Fibroblast of pulmonary artery (primary cell): ENCODE measurements around the gene PRX.

Source experiments
- DNase-seq: peaks from one replicate; pipeline ENCODE4 v3.0.0-alpha.2; 2010; ENCODE audit warnings: low read depth
- H3K4me3 ChIP-seq: replicated peaks from 2 replicates; pipeline ENCODE4 v1.5.1; 2011; ENCODE audit warnings: low read depth, mild to moderate bottlenecking, control low read depth, low read length, moderate library complexity
- TF ChIP-seq, protein P1 (sequence below): IDR thresholded peaks from 2 replicates; pipeline ENCODE4 v1.5.1; 2011; ENCODE audit warnings: mild to moderate bottlenecking, control low read depth, low read length, inconsistent platforms; ENCODE audit errors: missing control alignments

PRX gene

DNA sequence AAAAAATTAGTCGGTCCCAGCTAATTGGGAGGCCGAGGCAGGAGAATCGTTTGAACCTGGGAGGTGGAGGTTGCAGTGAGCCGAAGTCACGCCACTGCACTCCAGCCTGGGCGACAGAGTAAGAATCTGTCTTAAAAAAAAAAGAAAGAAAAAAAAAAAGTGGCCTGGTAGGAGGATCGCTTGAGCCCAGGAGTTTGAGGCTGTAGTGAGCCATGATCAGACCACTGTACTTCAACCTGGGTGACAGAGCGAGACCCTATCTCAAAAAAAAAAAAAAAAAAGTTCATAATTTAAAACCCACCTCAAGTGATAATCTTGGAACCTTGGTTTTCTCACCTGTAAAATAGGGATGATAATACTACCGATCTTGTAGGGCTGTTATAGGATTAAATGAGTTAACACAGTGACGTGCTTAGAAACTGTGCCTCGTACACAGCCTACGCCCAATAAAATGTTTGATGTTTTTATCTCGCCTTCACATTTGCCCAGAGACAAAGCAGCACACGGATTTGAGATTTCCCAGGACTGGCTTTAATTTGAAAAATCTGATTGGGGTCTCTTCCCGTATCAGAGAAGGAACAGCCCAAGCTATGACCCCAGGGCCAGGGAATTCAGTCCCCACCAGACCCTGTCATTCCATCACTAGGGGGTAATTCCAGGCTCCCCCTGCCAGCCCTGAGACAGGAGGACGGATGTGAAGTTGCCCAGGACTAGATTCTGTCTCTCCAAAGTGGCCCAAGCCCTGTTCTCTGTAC, 9.0 kb upstream of the PRX start:
- H3K4me3 ChIP-seq = no peak overlapping the region
- DNase-seq = no peak
- TF ChIP-seq, protein P1, sequence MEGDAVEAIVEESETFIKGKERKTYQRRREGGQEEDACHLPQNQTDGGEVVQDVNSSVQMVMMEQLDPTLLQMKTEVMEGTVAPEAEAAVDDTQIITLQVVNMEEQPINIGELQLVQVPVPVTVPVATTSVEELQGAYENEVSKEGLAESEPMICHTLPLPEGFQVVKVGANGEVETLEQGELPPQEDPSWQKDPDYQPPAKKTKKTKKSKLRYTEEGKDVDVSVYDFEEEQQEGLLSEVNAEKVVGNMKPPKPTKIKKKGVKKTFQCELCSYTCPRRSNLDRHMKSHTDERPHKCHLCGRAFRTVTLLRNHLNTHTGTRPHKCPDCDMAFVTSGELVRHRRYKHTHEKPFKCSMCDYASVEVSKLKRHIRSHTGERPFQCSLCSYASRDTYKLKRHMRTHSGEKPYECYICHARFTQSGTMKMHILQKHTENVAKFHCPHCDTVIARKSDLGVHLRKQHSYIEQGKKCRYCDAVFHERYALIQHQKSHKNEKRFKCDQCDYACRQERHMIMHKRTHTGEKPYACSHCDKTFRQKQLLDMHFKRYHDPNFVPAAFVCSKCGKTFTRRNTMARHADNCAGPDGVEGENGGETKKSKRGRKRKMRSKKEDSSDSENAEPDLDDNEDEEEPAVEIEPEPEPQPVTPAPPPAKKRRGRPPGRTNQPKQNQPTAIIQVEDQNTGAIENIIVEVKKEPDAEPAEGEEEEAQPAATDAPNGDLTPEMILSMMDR = no peak

DNA sequence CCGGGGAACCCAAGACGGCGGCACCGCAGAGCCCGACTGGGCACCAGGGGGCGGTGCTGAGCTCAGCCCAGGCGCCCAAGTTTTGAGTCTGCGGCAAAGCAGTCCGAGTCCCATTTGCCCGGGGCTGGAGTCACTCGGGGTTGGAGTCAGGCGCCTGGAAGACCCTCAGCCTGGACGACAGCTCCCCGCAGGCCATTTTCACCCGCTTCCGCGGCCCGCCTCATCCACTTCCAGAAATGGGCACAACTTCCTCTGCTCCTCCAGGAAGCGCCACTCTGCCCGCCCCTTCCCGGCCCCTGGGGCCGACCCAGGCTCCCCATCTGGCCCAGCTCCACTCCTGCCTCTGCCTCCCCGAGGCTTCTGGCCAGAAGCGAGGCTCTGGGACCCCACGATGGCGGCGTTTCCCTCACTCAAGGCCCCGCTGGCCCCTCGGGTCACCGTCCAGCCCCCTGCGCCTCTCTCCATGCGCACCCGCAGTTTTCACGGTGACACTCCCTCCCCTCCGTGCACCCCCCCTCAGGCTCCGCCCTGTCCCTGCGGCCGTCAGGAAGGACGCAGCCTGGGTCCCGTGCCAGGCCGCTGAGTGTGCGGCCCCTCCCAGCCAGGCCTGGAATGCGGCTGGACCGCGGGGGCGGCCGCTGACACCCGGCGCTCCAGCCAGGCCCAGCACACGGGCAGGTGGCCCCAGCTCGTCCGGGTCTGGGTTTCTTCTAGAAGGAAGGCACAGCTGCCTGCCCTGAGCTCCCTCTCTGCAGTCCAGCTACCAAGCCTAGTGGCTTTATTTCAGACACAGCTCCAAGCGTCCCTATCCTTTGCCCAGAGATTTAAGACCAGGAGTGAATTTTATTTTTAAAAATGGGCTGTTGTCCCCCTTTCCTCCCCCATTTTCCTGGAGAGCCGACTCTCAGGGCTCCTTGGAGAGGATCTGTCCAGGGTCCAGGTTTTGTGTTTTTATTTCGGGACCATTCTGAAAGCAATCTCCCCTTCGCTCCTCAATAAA, 7.9 kb upstream of the PRX start:
- H3K4me3 ChIP-seq = peak overlapping the region; percentile 64
- DNase-seq = peak; percentile 92
- TF ChIP-seq, protein P1 = peak; percentile 87

- TF ChIP-seq, protein P1 = no peak
- H3K4me3 ChIP-seq = peak overlapping the region; percentile 64
- DNase-seq = no peak
Observed at GRCh38 chr19:40420451-40420765, 7.2 kb upstream of the PRX start.

GRCh38 chr19:40419780-40420179, 6.6 kb upstream of the PRX start:
- H3K4me3 ChIP-seq = no peak overlapping the region
- TF ChIP-seq, protein P1 = no peak
- DNase-seq = no peak

- no peak for DNase-seq
- TF ChIP-seq, protein P1 = no peak
- no peak overlapping the region for H3K4me3 ChIP-seq
Observed at GRCh38 chr19:40419066-40419612, 6.0 kb upstream of the PRX start.

DNA sequence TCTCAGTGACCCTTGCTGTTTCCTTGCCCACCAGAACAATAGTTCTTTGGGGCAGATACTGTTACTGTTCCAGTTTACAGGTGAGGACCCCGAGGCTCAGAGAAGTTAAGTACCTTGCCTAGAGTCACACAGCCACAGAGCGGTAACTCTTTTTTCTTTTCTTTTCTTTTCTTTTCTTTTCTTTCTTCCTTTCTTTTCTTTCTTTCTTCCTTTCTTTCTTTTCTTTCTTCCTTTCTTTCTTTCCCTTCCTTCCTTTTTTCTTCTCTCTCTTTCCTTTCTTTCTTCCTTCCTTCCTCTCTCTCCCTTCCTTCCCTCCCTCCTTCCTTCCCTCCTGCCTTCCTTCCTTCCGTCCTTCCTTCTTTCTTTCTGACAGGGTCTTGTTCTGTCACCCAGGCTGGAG, 4.9 kb upstream of the PRX start:
- DNase-seq = no peak
- H3K4me3 ChIP-seq = no peak overlapping the region
- TF ChIP-seq, protein P1 = no peak
